GM12878 (cell line): ENCODE results near the gene ASCC3. TPM values are rescaled to one million over a fixed set of nuclear protein-coding genes. Genes with fewer than 3 reads are reported as not detected.

ENCODE experiments used
- ATAC-seq: fragments of 200-7000 bp; cut with Tn5 transposase; 3 replicates; pipeline ENCODE4 v1.9.1; 2020; ENCODE audit warnings: mild to moderate bottlenecking, moderate library complexity
- BruUV-seq: library from RNA; stranded (reverse); fragments of 400-500 nt; replicated peaks from 2 replicates; lab custom pipeline; 2021; lab: Mats Ljungman, UMichigan
- CTCF ChIA-PET: fragments of 300-600 bp; sonication (Branson Sonifier 250); formaldehyde crosslinking; extraction: SDS; loops from one replicate; lab custom pipeline; 2021; ENCODE audit warnings: inconsistent platforms; lab: Yijun Ruan, JAX
- POLR2A ChIA-PET: fragments of 350-600 bp; formaldehyde crosslinking; extraction: SDS; loops from one replicate; lab custom pipeline; 2021; ENCODE audit warnings: inconsistent platforms; lab: Charles Lee
- RAD21 ChIA-PET: fragments of 300-600 bp; sonication (Branson Sonifier 250); formaldehyde crosslinking; loops from one replicate; lab custom pipeline; 2023; ENCODE audit warnings: antibody characterized with exemption; ENCODE audit not compliant: unreplicated experiment; lab: Charles Lee
- SMC1A ChIA-PET: fragments of 300-600 bp; sonication (Branson Sonifier 250); formaldehyde crosslinking; loops from one replicate; lab custom pipeline; 2023; ENCODE audit not compliant: unreplicated experiment, uncharacterized antibody; lab: Charles Lee
- DNase-seq: peaks from one replicate; pipeline ENCODE4 v3.0.0-alpha.2; 2011; ENCODE audit warnings: low read depth, low spot score
- FAIRE-seq: peaks from 3 replicates; lab custom pipeline; 2011; peaks lifted over from hg19 to GRCh38; lab: Jason Lieb, UNC
- H2AFZ ChIP-seq: 2 replicates; pipeline ENCODE4 v1.6.0; 2011; ENCODE audit warnings: low read depth, low read length, control low read depth; ENCODE audit not compliant: control insufficient read depth
- H3K27ac ChIP-seq: 2 replicates; pipeline ENCODE4 v1.5.1; 2011; ENCODE audit warnings: control low read depth; ENCODE audit not compliant: control insufficient read depth, insufficient read depth
- H3K27me3 ChIP-seq, 2 experiments: replicated peaks in 1 of 2; 2 replicates each; pipeline versions ENCODE4 v1.6.0 to v1.6.1; 2011; ENCODE audit warnings: low read length in 1 of 2; ENCODE audit not compliant: control insufficient read depth in 2 of 2, insufficient read depth in 2 of 2
- H3K36me3 ChIP-seq, 2 experiments: 2 replicates each; pipeline ENCODE4 v1.5.1; 2011; ENCODE audit warnings: low read length in 1 of 2; ENCODE audit not compliant: control insufficient read depth in 2 of 2, insufficient read depth in 2 of 2
- H3K4me1 ChIP-seq: 2 replicates; pipeline ENCODE4 v1.6.1; 2011; ENCODE audit warnings: mild to moderate bottlenecking, low read length, moderate library complexity, mixed read lengths; ENCODE audit not compliant: control insufficient read depth, insufficient read depth
- H3K4me2 ChIP-seq: 2 replicates; pipeline ENCODE4 v1.6.0; 2011; ENCODE audit warnings: control low read depth; ENCODE audit not compliant: control insufficient read depth, insufficient read depth
- H3K4me3 ChIP-seq: fragments of 200-600 bp; sonication (generic); 2 replicates; pipeline ENCODE4 v1.5.1; 2016
- H3K79me2 ChIP-seq: 2 replicates; pipeline ENCODE4 v1.6.0; 2011; ENCODE audit warnings: low read length; ENCODE audit not compliant: control insufficient read depth, insufficient read depth
- H3K9ac ChIP-seq: 2 replicates; pipeline ENCODE4 v1.8.0; 2011; ENCODE audit warnings: low read length, control low read depth, mixed read lengths; ENCODE audit not compliant: control insufficient read depth, insufficient read depth
- H3K9me3 ChIP-seq: replicated peaks from 3 replicates; pipeline ENCODE4 v1.5.1; 2011; ENCODE audit warnings: mild to moderate bottlenecking, low read length; ENCODE audit not compliant: control insufficient read depth, insufficient read depth
- H4K20me1 ChIP-seq: 2 replicates; pipeline ENCODE4 v1.6.0; 2011; ENCODE audit not compliant: control insufficient read depth, insufficient read depth
- POLR2AphosphoS5 ChIP-seq: IDR thresholded peaks from 2 replicates; pipeline ENCODE4 v1.6.1; 2011; ENCODE audit warnings: mild to moderate bottlenecking, low read length, inconsistent platforms
- TARDBP ChIP-seq: IDR thresholded peaks from 2 replicates; pipeline ENCODE4 v1.6.1; 2016; ENCODE audit warnings: borderline replicate concordance
- ZSCAN29 ChIP-seq: fragments of 450-650 bp; IDR thresholded peaks from 2 replicates; pipeline ENCODE4 v1.6.1; 2017; ENCODE audit warnings: mild to moderate bottlenecking, moderate library complexity
- WGBS: methylation state at CpG from one replicate; pipeline ENCODE4 v1.1.6; 2016; ENCODE audit warnings: low lambda C conversion rate; ENCODE audit not compliant: insufficient replicate concordance, insufficient coverage; ENCODE audit errors: missing lambda C conversion rate; 5-methylcytosine and 5-hydroxymethylcytosine counted together
- in situ Hi-C: fragments of 300-500 bp; cut with MboI; formaldehyde crosslinking; loops from 9 replicates; pipeline ENCODE4 v1.14.3; 2018; ENCODE audit warnings: mixed read lengths
- intact Hi-C: fragments of 100-400 bp; cut with micrococcal nuclease; formaldehyde crosslinking; loops from one replicate; pipeline ENCODE4 v1.14.2; 2022; ENCODE audit not compliant: unreplicated experiment
- polyA plus RNA-seq, 11 experiments: library from polyadenylated mRNA; depleted of rRNA in 4 of 11; unstranded in 6 of 11; stranded (reverse) in 5 of 11; fragments of >200 nt; fragmentation: Nextera tagmentation in 4 of 11; fragmentation: Illumina TruSeq in 1 of 11; extraction: Ambion mirVana in 4 of 11; extraction: Trizol in 1 of 11; gene quantifications; 1 replicate in 1 of 11; 2 replicates in 10 of 11; pipeline versions ENCODE4 v1.2.1 to v1.2.3, GENCODE V29; 2011 to 2016; ENCODE audit warnings: inconsistent platforms in 2 of 11, missing spikeins in 2 of 11, low read depth in 1 of 11
- total RNA-seq, 4 experiments: library from RNA; depleted of rRNA in 3 of 4; stranded (reverse); fragments of >200 nt in 3 of 4; fragmentation: Illumina TruSeq in 1 of 4; extraction: Trizol in 1 of 4; gene quantifications; 2 replicates each; pipeline versions ENCODE4 v1.2.1 to v1.2.3, GENCODE V29; 2013 to 2021
- TF ChIP-seq, protein P1 (sequence below): fragments of 150-350 bp; IDR thresholded peaks from 2 replicates; pipeline ENCODE4 v1.6.1; 2016; ENCODE audit warnings: low read depth, low read length

Gene ASCC3
- total and polyA plus RNA-seq, 10 of the 15 experiments (the other 5 are each of a cell fraction or from before 2014, with no cell fraction given) = 19.9 to 76.2 (median 55.9) TPM

DNA sequence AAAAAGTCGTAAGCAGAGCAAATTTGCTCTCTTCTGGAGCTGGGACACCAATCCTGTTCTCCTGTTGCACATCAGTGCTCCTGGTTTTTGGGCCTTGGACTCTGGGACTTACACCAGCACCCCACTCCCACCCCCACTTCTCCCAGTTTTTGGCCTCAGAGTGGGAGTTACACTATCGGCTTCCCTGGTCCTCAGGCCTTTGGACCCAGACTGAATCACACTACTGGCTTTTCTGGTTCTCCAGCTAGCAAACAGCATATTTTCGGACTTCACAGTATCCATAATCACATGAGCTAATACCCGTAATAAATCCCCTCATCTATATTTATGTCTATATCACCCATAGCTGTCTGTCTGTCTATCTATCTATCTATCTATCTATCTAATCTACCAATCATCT, 23.2 kb upstream of the ASCC3 start:
- no peak overlapping the region for H3K27ac ChIP-seq
- WGBS = 21% methylated on average over 4 of the region's 4 CpGs
- no peaks in the 10 kb centered on the region for H3K79me2 ChIP-seq
- H3K27me3 ChIP-seq = no peaks in the 10 kb centered on the region
- ChIA-PET RAD21 (interaction anchor here (0.6 kb wide), 2 partner anchors 12 to 288 kb away, joined by 3 read pairs; no protein-coding TSS in a partner anchor), CTCF (interaction anchor here (0.6 kb wide), 1 partner anchor 87 kb away, joined by 3 read pairs; no protein-coding TSS in a partner anchor), SMC1A (interaction anchor here (1.5 kb wide), 1 partner anchor 13 kb away, joined by 3 read pairs; no protein-coding TSS in a partner anchor), POLR2A (interaction anchor here (0.6 to 0.9 kb wide), 3 partner anchors 11 to 427 kb away, joined by 3 to 6 read pairs (median 5); no protein-coding TSS in a partner anchor)
- no peak overlapping the region for H3K4me2 ChIP-seq
- intact Hi-C loops = no loop called here
- in situ Hi-C loops = no loop called here
- TF ChIP-seq TARDBP (no peak), POLR2AphosphoS5 (no peak), ZSCAN29 (no peak)
- TF ChIP-seq, protein P1, sequence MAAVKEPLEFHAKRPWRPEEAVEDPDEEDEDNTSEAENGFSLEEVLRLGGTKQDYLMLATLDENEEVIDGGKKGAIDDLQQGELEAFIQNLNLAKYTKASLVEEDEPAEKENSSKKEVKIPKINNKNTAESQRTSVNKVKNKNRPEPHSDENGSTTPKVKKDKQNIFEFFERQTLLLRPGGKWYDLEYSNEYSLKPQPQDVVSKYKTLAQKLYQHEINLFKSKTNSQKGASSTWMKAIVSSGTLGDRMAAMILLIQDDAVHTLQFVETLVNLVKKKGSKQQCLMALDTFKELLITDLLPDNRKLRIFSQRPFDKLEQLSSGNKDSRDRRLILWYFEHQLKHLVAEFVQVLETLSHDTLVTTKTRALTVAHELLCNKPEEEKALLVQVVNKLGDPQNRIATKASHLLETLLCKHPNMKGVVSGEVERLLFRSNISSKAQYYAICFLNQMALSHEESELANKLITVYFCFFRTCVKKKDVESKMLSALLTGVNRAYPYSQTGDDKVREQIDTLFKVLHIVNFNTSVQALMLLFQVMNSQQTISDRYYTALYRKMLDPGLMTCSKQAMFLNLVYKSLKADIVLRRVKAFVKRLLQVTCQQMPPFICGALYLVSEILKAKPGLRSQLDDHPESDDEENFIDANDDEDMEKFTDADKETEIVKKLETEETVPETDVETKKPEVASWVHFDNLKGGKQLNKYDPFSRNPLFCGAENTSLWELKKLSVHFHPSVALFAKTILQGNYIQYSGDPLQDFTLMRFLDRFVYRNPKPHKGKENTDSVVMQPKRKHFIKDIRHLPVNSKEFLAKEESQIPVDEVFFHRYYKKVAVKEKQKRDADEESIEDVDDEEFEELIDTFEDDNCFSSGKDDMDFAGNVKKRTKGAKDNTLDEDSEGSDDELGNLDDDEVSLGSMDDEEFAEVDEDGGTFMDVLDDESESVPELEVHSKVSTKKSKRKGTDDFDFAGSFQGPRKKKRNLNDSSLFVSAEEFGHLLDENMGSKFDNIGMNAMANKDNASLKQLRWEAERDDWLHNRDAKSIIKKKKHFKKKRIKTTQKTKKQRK = no peak
- ATAC-seq (no peak), DNase-seq (no peak), FAIRE-seq (no peak)
- H3K4me1 ChIP-seq = no peaks in the 10 kb centered on the region
- no peak overlapping the region for H2AFZ ChIP-seq
- no peaks in the 10 kb centered on the region for H4K20me1 ChIP-seq
- H3K4me3 ChIP-seq = no peak overlapping the region
- H3K9ac ChIP-seq = no peak overlapping the region
- no peaks in the 10 kb centered on the region for H3K36me3 ChIP-seq
- no TSS peak for BruUV-seq
- H3K9me3 ChIP-seq = no peaks in the 10 kb centered on the region
